M059J (cell line): ENCODE results near the gene CACNA1S. TPM values are rescaled to one million over a fixed set of nuclear protein-coding genes. Genes with fewer than 3 reads are reported as not detected.

ENCODE experiments used
- DNase-seq: peaks from one replicate; pipeline ENCODE4 v3.0.0-alpha.2; 2012; ENCODE audit warnings: low read depth
- total RNA-seq: library from RNA; depleted of rRNA; stranded (reverse); fragments of >200 nt; shearing (Covaris generic); gene quantifications from 2 replicates; pipeline ENCODE4 v1.2.3, GENCODE V29; 2014; rRNA removed

CACNA1S gene
- total RNA-seq, 1 experiment from 2014 or later, result not detected

DNA sequence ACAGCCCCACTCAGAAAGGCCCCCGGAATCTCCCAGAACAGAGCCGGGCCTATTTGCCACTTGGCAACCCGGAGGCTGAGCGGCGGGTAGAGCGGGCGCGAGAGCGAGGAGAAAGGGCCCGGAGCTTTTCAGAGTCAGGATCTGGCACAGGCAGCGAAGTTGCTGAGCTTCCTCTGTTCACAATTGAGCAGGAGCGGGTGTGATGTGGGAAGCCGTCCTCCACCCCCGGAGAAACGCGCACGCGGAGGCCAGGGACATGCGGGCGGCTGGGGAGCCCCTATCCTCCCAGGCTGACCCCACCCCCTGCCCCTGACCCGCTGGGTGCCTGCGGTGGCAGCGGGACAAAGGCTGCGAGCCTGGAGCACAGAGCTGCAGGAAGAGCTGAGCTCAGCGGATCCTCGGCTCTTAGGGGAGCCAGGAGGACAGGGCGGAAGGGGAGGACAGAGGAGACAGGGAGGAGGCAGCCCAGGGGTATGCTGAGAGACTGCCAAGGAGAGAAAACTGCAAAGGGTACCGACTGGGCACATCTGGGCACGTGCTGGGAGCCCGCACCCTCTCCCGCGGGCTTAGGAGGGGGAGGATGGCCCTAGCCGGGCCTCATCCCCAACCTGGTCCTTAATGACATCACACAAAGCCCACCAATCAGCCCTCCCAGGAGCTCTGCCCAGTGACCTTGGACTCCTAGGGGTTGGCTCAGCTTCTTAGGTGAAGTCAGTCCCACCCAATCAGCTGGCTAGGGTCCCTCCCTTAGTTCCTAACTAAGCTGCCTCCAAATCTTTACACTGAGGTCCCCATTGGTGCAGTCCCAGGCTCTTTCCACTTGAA, 98.0 kb downstream of the CACNA1S start:
- no peak for DNase-seq

DNA sequence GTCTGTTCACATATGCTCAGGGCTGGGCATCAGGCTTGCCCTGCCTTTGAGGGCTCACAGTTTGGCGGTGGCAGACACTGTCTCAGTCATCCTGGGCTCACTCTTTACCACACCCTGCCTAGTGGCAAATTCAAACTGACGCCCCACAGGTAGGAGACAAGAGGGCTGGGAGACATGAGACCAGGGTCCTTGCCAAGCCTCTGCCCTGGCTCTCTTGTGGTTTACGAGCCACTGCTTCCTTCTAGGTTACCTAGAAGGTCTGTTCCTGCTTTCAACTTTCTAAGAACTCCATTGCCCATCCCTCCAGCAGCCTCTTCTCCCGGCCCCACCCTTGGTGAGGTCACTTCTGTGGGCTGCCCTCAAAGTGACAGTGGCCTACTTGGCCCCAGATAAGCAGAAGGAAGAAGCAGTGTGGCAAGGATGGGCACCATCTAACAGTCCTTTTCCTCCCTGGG, 99.2 kb downstream of the CACNA1S start:
- no peak for DNase-seq

DNA sequence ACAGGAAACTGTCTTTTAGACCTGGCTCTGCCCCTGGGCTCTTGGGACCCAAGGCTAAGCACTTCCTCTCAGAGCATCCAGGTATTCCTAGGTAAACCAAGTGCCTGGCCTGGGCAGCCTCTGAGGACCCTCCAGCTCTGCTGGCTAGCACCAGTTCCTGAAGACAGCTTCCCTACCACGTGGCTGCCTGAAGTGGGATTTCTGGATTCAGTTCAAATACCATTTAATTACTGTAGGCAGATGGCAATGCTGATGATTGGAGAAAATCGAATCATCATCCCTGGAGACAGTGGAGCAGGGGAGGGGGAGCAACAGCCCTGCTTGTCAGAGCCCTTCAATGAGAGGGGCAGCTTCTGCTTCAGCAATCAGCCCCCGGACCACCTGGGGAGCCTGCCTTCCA, 100.6 kb downstream of the CACNA1S start:
- no peak for DNase-seq

DNA sequence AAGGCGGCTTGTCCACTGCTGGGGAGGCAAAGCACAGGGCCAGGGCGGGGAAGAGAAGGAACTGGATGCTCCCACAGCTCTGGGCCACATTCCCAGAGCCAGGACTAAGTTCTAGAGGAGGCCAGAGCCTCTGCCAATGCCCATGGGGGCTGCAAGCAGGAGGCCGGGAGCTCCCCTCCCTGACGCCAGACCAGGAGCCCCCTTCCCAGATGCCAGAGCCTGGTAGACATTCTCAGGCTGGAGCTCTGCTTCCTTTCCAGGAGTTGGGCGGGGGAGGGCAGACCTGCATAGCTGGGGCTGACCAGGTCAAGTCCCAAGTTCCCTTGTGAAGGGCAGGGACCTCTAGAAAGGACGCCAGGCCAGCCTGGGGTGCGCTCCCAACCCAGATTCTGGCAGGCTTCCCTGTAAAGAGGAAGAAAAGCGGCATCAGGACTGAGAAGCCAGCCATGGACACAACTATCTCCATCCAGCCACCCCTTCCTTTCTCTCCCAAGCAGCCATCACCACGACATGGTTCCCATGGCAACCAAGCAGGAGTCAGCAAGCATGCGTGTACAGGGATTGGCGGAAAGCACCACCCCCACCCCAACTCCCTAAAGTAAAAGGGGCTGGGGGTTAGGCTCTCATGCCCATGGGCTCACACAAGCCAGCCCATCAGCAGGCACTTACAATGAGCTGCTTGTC, 102.1 kb downstream of the CACNA1S start:
- DNase-seq, result no peak

DNA sequence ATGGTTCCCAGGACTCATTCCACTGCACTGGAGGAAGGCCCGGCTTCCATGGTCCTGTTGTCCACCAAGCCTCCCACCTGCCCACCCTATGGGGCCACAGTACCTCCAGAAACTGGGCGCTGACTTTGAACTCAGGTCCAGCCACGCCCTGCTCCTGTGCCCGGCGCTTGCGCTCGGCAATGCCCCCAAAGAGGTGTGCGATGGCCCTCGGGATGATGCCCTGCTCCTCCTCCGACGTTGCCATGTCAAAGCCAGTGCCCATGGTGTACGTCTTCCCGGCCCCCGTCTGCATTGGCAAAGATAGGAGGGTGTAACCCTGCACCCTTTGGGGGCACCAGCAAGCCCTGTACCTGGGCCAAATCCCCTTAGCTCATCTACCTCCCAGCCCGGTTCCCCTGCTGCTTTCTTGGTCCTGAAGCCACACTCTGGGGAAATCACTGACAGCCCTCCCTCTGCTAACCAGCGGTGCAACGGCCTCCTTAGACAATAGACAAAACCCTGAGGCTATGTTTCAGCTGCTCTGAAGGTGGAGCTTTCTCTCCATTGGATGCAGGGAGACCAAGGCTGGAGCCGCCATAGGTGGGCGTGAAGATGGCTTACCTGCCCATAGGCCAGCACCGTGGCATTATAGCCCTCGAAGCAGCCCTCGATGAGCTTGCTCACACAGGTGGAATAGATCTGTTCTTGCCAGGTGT, 103.4 kb downstream of the CACNA1S start:
- no peak for DNase-seq

DNA sequence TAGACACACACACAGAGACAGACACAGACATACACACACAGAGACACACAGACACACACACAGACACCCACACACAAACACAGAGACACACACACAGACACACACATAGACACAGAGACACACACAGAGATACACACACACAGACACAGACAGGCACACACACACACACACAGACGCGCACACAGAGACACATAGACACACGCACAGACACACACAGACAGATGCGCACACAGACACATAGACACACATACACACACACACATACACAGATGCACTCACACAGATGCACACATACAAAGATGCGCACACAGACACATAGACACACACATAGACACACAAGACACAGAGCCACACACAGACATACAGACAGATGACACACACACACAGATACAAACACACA, 104.7 kb downstream of the CACNA1S start:
- no peak for DNase-seq

DNA sequence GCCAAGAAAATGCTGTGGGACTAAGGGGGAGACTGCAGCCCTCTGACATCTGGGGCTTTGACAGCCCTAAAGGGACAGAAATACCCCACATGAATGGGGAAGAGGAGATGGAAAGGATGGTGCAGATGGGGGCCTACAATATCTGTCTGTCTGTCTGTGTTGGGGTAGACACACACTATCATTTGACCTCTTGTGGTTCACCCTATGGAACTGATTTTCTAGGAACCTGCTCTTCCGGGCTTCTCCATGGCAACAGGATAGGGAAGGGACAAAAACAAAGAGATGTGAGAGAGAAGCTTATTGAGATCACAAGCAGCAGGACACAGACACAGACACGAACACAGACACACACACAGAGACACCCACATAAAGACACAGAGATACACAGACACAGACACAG, 105.8 kb downstream of the CACNA1S start:
- DNase-seq, result peak; percentile 44

DNA sequence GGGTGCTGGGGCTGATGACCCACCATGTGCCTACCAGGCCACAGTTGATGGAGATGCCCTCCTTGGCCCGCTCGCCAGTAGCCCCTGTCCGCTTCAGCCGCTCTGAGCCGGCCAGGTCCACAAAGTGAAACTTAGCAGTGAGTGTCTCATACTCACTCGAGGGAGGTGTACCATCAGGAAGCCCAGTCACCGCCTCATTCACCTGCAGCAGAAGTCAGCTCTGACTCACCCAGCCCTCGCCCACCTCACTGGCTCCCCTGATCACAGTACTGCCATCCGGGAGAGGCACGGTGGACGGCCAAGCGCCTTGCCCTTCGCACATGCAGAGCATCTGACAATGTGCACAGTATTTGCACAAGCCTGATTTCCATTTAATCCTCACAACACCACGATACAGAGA, 107.5 kb downstream of the CACNA1S start:
- DNase-seq, result no peak

DNA sequence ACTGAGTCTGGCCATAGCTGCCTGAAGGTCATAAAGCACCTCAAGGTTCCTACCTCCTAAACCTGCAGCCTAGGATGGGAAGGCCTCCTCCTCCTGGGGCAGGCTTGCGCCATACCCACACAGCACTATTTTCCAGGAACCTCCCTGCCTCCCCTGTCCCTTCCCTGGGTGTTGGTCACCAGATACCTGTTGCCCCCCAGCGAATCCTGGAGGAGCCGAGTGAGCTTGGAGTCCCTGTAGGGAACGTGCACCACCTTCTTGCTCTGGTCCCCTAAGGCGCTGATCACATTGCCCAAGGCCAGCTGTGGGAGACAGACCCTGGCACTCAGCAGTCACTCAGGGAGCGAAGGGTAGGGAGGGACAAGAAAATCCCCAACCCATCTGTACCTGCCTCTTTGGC, 108.1 kb downstream of the CACNA1S start:
- DNase-seq, result no peak

DNA sequence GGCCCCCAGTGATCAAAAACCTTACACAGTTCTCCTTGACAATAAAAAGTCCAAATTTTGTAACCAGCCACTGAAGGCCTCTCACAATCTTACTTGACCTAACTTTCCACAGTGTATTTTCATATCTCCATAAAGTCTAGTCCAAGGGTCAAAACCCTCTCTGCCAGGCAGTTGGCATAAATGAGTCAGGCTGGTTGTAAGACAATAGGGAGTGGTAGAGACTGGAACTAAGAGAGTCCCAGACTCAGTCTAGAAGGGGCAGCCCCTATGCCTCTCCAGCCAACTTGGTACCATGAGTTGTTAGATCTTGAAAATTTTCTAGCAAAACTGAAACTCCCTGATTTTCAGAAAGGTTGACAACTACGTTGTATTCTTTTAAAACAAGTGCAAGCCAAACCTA, 109.7 kb downstream of the CACNA1S start:
- DNase-seq, result no peak

DNA sequence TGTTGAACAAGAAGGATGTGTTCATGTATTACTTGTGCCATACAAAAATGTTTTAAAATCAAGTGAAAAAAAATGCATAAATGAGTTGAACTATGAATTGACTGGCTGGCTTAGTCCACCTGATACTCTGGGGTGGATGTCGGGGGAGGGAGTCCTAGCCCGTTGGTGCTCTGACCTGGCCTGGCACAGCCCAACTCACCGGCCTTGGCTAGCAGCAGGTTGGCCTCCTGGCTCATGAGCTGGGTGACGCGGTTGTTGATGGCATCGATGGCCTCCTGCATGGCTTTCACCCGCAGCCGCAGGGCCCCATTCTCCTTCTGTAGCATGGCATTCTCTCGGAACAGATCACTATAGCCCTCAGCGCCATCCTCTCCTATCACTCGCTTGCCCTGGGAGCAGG, 110.3 kb downstream of the CACNA1S start:
- peak; percentile 75 for DNase-seq

DNA sequence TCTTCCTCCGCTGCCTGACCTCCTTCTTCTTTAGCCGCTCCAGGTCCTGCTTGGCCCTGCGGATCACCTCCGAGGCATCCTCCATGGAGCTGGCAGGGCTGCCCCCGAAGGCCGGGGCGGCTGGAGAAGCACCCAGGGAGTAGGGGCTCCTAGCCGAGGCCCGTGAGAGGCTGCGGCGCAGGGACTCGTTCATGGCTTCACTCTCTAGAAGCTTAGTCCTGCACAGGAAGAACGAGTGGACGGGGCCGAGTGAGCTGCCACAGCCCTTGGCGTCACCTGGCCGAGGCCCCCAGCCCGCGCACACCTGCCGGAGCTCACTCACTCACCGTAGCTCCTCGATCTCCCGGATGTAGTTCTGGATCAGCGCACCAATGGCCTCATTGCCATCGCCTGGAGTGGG, 111.8 kb downstream of the CACNA1S start:
- DNase-seq, result no peak

DNA sequence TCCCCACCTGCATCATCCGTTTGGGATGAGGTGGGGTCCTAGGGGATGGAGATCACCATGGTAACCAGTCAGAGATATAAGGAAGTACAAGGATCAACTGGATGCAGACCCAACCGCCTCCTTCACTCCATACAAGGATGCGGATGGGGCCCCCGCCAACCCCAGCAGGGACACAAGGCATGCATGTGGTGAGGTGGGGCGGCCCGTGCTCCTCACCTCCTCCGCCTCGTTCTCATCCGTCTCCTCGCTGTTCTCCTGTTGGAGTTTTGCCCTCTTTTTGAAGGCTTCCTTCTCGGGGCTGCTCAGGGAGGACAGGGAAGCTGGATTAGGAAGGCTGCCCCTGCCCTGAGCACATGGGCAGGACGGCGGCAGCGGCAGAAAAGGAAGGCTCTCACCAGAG, 112.6 kb downstream of the CACNA1S start:
- DNase-seq, result no peak

DNA sequence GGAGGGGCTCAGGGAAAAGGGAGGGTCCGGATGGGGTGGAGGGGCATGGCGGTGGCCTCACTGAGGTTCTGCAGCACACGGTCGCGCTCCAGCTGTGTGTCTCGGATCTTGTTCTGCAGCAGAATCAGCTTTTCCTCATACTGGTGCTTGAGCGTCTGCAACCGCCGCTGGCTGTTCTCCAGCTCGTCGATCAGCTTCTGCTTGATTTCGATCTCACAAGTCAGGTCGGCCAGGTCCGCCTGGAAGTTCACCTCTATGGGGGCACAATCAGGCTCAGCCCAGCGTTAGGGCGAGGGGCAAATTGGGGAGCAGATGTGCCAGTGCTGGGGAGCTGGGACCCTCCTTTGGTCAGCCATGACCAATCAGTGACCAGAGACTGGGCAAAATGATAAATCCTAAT, 113.9 kb downstream of the CACNA1S start:
- no peak for DNase-seq

DNA sequence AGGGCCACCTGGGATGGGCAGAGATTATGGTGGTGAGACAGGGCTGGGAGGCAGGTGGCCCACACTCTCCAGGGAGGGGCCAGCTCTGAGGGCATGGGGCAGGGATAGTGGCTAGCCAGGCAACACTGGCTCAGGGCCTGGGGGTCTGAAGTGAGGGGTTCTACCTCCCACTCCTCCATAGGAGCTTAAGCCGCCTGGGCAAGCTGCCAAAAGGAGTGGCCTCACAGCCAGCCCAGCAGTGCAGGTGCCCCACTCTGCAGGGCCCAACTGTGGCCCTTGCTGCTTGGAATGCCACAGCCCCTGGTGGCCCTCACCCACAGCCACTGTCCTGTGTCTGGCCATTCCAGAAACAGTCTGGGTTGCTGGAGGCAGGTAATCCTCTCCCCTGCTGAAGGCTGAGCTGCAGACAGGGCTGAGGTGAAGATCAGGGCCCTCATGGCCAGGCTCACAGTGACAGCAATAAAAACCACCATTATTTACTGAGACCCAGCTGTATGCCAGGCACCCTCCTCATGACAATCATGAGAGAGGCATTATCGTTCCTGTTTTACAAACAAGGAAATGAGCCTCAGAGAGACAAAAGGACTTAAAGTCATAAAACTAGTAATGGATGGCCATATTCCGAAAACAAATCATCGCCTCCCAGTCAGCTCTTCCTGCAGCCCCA, 119.7 kb downstream of the CACNA1S start:
- no peak for DNase-seq

DNA sequence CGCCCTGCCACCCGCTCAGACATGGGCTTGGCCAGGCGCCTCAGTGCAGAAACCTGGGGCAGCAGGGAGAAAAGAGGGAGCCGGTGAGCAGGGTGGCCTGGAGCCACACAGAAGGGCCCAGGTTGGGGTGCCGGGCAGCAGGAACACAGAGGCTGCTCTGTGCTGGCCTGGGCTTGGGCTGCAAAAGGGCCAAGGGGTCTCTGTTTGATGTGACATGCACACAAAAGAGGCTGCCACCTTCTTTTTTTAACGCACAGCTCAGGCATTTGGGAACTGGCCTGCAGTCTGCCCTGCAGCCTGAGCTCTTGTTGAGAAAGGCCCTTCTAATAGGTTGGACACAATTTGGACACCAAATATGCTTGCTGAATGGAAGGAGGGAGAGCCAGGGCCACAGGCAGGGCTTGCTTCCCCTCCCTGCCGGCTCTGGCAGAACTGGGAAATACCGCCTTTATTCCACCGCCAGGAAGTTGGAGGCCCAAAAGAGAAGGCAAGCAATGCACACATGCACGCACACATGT, 121.1 kb downstream of the CACNA1S start:
- DNase-seq, result no peak

DNA sequence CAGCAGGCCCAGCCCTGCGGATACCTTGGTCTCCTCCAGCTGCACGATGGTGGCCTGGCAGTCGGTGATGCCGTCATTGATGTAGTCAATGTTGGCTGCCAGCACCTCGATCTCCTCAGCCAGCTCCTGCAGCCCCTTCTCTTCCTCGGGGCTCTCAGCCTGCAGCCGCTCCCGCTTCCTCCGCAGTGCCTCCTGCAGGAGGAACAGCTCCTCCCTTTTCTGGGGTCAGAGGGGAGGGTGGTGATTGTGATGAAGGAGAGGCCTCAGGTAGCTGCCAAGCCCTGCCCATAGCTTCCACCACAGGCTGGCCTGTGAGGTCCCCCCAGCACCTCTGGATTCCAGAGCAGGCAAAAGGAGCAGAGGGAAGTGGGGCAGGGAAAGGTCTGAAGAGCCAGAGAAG, 122.1 kb downstream of the CACNA1S start:
- no peak for DNase-seq

Other genes with a start within 250 kb of the CACNA1S start
- not detected in 2 replicates for gene GPR25, start 239.4 kb downstream of the CACNA1S start, total RNA-seq
- gene INAVA, start 217.5 kb downstream of the CACNA1S start, total RNA-seq, result 2.8 and 4.9 TPM in 2 replicates
- gene KIF21B, start 88.7 kb downstream of the CACNA1S start, total RNA-seq, result 0.52 and 1.2 TPM in 2 replicates
- not detected in 2 replicates for gene ASCL5, start 14.8 kb upstream of the CACNA1S start, total RNA-seq
- 129 and 147 TPM in 2 replicates for gene TMEM9, start 42.0 kb upstream of the CACNA1S start, total RNA-seq
- not detected in 2 replicates for gene IGFN1, start 78.4 kb upstream of the CACNA1S start, total RNA-seq
- 0.15 TPM in 1 of 2 replicates, not detected in the other for gene PKP1, start 171.1 kb upstream of the CACNA1S start, total RNA-seq